Epidermal melanocyte (primary cell): ENCODE data around the gene IQSEC3.
"Not testable (repeated sequence)": the region's sequence is repeated elsewhere in the genome, so short reads cannot be mapped to it uniquely, and the experiment has no call there.

Source experiments
- DNase-seq: peaks from one replicate; pipeline ENCODE4 v3.0.0; 2011; ENCODE audit warnings: low spot score; ENCODE audit not compliant: insufficient read length

IQSEC3 gene

GRCh38 chr12:109872-110271 is 43.3 kb downstream of the IQSEC3 start:
- DNase-seq: no peak

GRCh38 chr12:111699-112493 is 45.3 kb downstream of the IQSEC3 start:
- no peak for DNase-seq

GRCh38 chr12:113347-113746 is 46.8 kb downstream of the IQSEC3 start:
- DNase-seq: no peak

GRCh38 chr12:114626-115211 is 48.2 kb downstream of the IQSEC3 start:
- DNase-seq: no peak

- DNase-seq: no peak
Measured at GRCh38 chr12:115518-115917, 49.0 kb downstream of the IQSEC3 start.

GRCh38 chr12:115960-116915 is 49.7 kb downstream of the IQSEC3 start:
- DNase-seq: no peak

GRCh38 chr12:117311-117710 is 50.7 kb downstream of the IQSEC3 start:
- DNase-seq: no peak

GRCh38 chr12:117816-118345 is 51.3 kb downstream of the IQSEC3 start:
- DNase-seq: no peak

GRCh38 chr12:118591-118990 is 52.0 kb downstream of the IQSEC3 start:
- no peak for DNase-seq

- DNase-seq: no peak
Measured at GRCh38 chr12:120951-121350, 54.4 kb downstream of the IQSEC3 start.

- no peak for DNase-seq
Measured at GRCh38 chr12:121647-122046, 55.1 kb downstream of the IQSEC3 start.

GRCh38 chr12:125075-125474 is 58.5 kb downstream of the IQSEC3 start:
- DNase-seq: no peak

GRCh38 chr12:125566-125965 is 59.0 kb downstream of the IQSEC3 start:
- DNase-seq: no peak

- DNase-seq: no peak
Measured at GRCh38 chr12:128079-128478, 61.5 kb downstream of the IQSEC3 start.

GRCh38 chr12:129001-129400 is 62.4 kb downstream of the IQSEC3 start:
- DNase-seq: no peak

GRCh38 chr12:130519-130918 is 64.0 kb downstream of the IQSEC3 start:
- no peak for DNase-seq

- DNase-seq: no peak
Measured at GRCh38 chr12:131008-131407, 64.4 kb downstream of the IQSEC3 start.

GRCh38 chr12:131732-132495 is 65.3 kb downstream of the IQSEC3 start:
- no peak for DNase-seq

- DNase-seq: not testable (repeated sequence)
Measured at GRCh38 chr12:133616-134232, 67.2 kb downstream of the IQSEC3 start.

- no peak for DNase-seq
Measured at GRCh38 chr12:135138-135537, 68.6 kb downstream of the IQSEC3 start.
